Right cardiac atrium (tissue), 5 donors: Measurements from ENCODE around the gene TMEM163. TPM values are rescaled to one million over a fixed set of nuclear protein-coding genes. Genes with fewer than 3 reads are reported as not detected.

ENCODE experiments used
- ATAC-seq, 2 donors: fragments of 200-7000 bp; cut with Tn5 transposase; one replicate each; pipeline versions ENCODE4 v1.8.0 to v1.9.1; 2020; ENCODE audit warnings: moderate library complexity in 2 of 2, mild to moderate bottlenecking in 1 of 2
- DNase-seq, 3 donors: peaks; one replicate each; pipeline ENCODE4 v3.0.0-alpha.2; 2020
- H3K27ac ChIP-seq: one replicate; pipeline ENCODE4 v1.5.1; 2013; ENCODE audit warnings: mild to moderate bottlenecking, low read length, control low read depth, moderate library complexity
- H3K27me3 ChIP-seq: one replicate; pipeline ENCODE4 v1.6.1; 2013; ENCODE audit not compliant: control insufficient read depth, insufficient read depth
- H3K4me1 ChIP-seq: one replicate; pipeline ENCODE4 v1.6.1; 2013; ENCODE audit warnings: low read length; ENCODE audit not compliant: control insufficient read depth, insufficient read depth
- H3K4me3 ChIP-seq: one replicate; pipeline ENCODE4 v1.5.1; 2013; ENCODE audit warnings: low read length, control low read depth
- H3K9me3 ChIP-seq: one replicate; pipeline ENCODE4 v1.6.1; 2013; ENCODE audit warnings: low read length; ENCODE audit not compliant: control insufficient read depth
- WGBS: extraction: QIAGEN DNeasy Blood & Tissue Kit; methylation state at CpG from one replicate; pipeline ENCODE4 v1.1.7; 2013; 5-methylcytosine and 5-hydroxymethylcytosine counted together
- intact Hi-C, 4 donors: fragments of 100-400 bp; cut with DNase I; formaldehyde crosslinking; loops; one replicate each; pipeline versions ENCODE4 v1.11.0 to v1.14.0; 2022 to 2023
- polyA plus RNA-seq: library from polyadenylated mRNA; stranded (reverse); fragments of 200-250 nt; gene quantifications from one replicate; pipeline ENCODE4 v1.2.3, GENCODE V29; 2013
- total RNA-seq, 4 donors: library from RNA; stranded (reverse); fragmentation: NEBNext Ultra II Directional; extraction: Animal tissue kit (Norgen Biotek cat#: 25700); gene quantifications; one replicate each; pipeline ENCODE4 v1.2.1, GENCODE V29; 2021
- donor health status: healthy with polysubstance abuse.
- donor health status: DM: no; HTN: yes; CAD: no.
- donor health status: DM: no; HTN: no; CAD: no.
- donor health status: DM: no; HTN: yes; CAD: no; lungs with severe emphysema.
- donor health status: DM: yes; HTN: yes; CAD: no.

The TMEM163 gene
- total and polyA plus RNA-seq, 5 donors: 3.3 to 7.1 (median 4.9) TPM

DNA sequence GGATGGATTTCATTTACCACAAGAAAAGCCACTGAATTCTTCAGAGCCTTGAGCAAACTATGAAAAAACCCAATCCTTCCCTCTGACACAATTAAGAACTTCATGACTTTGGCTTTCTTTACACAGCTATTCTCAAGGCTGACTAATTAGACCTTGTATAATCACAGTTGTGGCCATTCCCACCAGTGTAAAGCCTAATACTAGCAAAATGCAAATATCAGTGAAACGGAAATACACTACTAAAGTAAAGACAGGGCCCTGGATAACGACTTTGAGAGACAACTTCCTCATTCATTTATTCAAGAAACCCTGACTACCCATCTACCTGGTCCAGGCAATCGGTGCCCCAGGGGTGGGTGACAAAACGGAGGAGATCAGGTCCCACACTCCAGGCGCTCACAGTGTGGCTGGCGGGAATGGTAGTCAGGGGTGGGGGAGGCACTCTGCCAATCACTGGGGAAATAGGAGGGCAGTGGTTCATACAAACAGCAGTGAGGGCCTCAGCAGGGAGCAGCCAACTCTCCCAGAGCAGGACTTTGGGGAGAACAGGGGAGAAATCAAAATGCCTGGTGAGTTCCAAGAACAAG lies 28.1 kb downstream of the TMEM163 start:
- H3K27ac ChIP-seq: no peak overlapping the region
- H3K27me3 ChIP-seq: no peaks in the 10 kb centered on the region
- intact Hi-C loops: no loop called here
- no peak for DNase-seq
- 85% methylated on average over 6 of the region's 6 CpGs for WGBS
- H3K4me1 ChIP-seq: no peaks in the 10 kb centered on the region
- no peaks in the 10 kb centered on the region for H3K9me3 ChIP-seq
- ATAC-seq: no peak
- no peak overlapping the region for H3K4me3 ChIP-seq

DNA sequence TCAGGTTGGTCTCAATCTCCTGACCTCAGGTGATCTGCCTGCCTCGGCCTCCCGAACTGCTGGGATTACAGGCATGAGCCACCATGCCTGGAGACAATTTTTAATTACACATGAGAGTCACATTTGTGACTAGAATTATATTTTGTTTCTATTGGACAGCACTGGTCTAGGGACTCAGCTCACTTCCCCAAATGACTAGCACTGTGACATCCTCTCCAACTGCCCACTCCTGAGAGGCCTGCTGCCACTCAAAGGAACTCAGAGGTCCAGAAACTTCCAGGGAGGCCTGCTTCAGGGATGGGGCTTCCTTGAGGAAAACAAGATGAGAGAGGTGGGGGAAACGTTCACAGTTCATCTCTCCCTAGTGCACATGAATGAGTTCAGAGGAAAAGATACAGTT lies 29.5 kb downstream of the TMEM163 start:
- 80% methylated on average over 3 of the region's 3 CpGs for WGBS
- DNase-seq (no peak), ATAC-seq (no peak)
- H3K27ac ChIP-seq: no peak overlapping the region
- H3K4me3 ChIP-seq: no peak overlapping the region
- no peaks in the 10 kb centered on the region for H3K4me1 ChIP-seq
- H3K9me3 ChIP-seq: no peaks in the 10 kb centered on the region
- H3K27me3 ChIP-seq: no peaks in the 10 kb centered on the region
- intact Hi-C loops: no loop called here

DNA sequence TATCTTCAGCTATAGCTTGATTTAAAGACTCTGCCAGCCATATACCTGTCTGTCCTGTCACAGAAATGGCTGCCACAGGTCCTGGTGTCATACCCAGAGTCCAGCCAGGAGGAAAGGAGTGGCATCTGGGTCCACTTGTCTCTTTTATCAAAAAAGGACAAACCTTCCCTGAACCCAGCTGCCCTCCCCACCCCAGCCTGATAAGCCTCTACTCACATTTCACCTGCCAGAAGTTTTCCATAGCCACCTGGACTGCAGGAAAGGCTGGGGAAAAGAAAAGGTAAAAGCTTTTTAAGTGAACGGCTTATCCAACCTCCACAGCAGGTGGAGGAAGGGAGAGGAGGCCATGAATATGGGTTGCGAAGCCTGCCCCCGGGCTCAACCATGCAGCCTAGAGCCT lies 32.8 kb downstream of the TMEM163 start:
- no peak overlapping the region for H3K4me3 ChIP-seq
- H3K27ac ChIP-seq: no peak overlapping the region
- DNase-seq: no peak
- peaks cover 6% of the 10 kb centered on the region for H3K4me1 ChIP-seq
- H3K9me3 ChIP-seq: no peaks in the 10 kb centered on the region
- 87% methylated on average over 3 of the region's 3 CpGs for WGBS
- intact Hi-C loops: no loop called here
- no peak for ATAC-seq
- H3K27me3 ChIP-seq: no peaks in the 10 kb centered on the region

DNA sequence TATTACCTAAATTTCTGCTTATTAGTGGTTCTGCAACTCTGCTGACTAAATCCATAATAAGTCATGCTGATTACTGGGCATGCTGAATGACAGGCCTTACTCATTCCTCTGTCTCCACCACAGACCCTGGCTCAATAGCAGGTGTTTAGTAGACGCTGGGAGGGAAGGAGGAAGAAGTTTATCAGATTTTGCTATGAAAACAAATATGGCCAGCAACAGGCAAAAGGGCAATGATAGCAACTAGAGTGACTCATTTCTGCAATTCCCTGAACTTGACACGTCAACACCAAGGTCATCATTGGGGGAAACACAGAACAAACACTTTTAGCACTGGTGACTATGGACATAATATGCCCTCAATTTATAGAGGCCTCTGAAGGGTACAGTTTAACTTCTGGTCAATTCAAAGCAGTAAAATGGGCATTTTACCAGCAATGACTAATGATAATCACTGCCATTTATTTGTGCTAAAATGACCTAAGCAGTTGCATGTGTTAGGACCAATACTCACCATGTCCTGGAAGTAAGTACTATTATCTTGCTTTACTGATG lies 35.2 kb downstream of the TMEM163 start:
- Histone ChIP-seq H3K4me1 (peaks cover 6% of the 10 kb centered on the region), H3K27me3 (no peaks in the 10 kb centered on the region), H3K27ac (no peak overlapping the region), H3K4me3 (no peak overlapping the region), H3K9me3 (no peaks in the 10 kb centered on the region)
- DNase-seq (no peak), ATAC-seq (peak; percentile 42 to 65)
- intact Hi-C loops: no loop called here
- 27% methylated on average over 2 of the region's 2 CpGs for WGBS

DNA sequence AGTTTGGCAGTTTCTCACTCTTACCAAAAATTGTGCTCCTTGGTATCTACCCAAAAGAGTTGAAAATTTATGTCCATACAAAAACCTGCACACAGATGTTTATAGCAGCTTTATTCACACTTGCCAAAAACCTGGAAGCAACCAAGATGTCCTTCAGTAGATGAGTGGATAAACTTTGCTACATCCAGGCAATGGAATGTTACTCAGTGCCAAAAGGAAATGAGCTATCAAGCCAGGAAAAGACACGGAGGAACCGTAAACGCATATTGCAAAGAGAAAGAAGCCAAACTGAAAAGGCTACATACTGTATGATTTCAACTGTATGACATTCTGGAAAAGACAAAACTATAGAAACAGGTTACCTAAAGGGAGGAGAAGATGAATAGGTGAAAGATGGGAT lies 36.1 kb downstream of the TMEM163 start:
- intact Hi-C loops: no loop called here
- peaks cover 8% of the 10 kb centered on the region for H3K4me1 ChIP-seq
- DNase-seq (no peak), ATAC-seq (no peak)
- H3K27ac ChIP-seq: no peak overlapping the region
- WGBS: 20% methylated on average over 3 of the region's 3 CpGs
- no peak overlapping the region for H3K4me3 ChIP-seq
- H3K9me3 ChIP-seq: no peaks in the 10 kb centered on the region
- H3K27me3 ChIP-seq: no peaks in the 10 kb centered on the region

DNA sequence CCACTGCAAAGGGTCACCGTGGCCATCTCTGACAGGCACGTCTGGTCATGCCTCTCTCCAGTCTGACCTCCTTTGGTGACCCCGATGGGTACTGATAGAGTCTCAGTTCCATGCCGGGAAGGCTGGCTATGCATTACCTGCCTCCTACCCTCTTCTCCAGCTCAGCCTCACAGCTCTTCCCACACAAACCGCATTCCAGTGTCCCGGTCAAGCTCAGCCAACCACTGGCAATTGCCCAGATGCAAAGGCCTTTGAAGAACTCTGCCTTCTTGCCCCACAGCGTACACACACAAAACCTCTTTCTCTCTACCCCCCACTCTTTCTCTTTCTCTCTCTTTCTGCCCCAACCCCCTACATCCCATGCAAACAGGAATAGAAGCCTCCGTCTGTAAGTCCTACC lies 37.6 kb downstream of the TMEM163 start:
- no peaks in the 10 kb centered on the region for H3K27me3 ChIP-seq
- no peak overlapping the region for H3K4me3 ChIP-seq
- ATAC-seq (no peak), DNase-seq (no peak)
- no peaks in the 10 kb centered on the region for H3K9me3 ChIP-seq
- intact Hi-C loops: no loop called here
- peaks cover 8% of the 10 kb centered on the region for H3K4me1 ChIP-seq
- WGBS: 68% methylated on average over 8 of the region's 8 CpGs
- H3K27ac ChIP-seq: no peak overlapping the region

DNA sequence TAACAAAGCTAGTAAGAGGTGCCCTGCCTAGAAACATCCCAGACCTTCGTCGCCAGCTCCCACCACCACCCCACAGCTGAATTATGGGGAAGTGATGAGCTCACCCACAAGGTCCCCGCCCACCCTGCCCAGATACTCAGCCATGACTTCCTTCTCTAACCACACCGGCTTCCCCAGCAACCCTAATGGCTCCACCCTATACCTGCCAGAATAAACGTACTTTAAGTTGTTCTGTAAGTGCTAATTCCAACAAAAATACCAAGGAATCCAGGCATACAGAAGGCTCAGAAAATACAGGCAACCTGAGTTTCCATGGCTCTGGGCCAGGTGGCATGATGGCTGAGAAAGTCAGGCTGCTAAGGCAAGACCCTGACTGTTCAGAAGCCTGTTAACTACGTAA lies 39.1 kb downstream of the TMEM163 start:
- Histone ChIP-seq H3K9me3 (no peaks in the 10 kb centered on the region), H3K27me3 (no peaks in the 10 kb centered on the region), H3K4me1 (peaks cover 8% of the 10 kb centered on the region), H3K4me3 (no peak overlapping the region), H3K27ac (no peak overlapping the region)
- intact Hi-C loops: no loop called here
- DNase-seq (no peak), ATAC-seq (no peak)
- 70% methylated on average over 6 of the region's 6 CpGs for WGBS

DNA sequence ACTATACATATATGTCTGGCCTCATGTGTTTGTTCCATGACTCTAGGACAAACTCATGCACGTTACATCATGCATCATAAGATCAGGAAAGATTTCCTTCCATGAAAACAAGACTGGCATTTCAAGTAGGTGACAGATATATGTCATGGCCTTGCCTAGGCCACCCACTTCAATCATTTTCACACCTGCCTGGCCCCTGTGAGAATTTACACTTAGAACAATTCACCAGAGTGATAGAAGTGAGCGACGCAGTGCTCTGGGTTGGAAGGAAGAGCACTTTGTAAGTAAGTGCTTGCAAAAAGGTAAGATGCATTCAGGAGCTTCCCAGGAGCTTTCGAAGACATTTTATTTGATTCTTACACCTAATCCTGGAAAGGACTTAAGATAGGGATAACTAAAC lies 39.5 kb downstream of the TMEM163 start:
- intact Hi-C loops: no loop called here
- ATAC-seq: no peak
- H3K4me1 ChIP-seq: peaks cover 8% of the 10 kb centered on the region
- H3K4me3 ChIP-seq: no peak overlapping the region
- DNase-seq: no peak
- no peaks in the 10 kb centered on the region for H3K27me3 ChIP-seq
- WGBS: 74% methylated on average over 4 of the region's 4 CpGs
- H3K9me3 ChIP-seq: no peaks in the 10 kb centered on the region
- no peak overlapping the region for H3K27ac ChIP-seq

DNA sequence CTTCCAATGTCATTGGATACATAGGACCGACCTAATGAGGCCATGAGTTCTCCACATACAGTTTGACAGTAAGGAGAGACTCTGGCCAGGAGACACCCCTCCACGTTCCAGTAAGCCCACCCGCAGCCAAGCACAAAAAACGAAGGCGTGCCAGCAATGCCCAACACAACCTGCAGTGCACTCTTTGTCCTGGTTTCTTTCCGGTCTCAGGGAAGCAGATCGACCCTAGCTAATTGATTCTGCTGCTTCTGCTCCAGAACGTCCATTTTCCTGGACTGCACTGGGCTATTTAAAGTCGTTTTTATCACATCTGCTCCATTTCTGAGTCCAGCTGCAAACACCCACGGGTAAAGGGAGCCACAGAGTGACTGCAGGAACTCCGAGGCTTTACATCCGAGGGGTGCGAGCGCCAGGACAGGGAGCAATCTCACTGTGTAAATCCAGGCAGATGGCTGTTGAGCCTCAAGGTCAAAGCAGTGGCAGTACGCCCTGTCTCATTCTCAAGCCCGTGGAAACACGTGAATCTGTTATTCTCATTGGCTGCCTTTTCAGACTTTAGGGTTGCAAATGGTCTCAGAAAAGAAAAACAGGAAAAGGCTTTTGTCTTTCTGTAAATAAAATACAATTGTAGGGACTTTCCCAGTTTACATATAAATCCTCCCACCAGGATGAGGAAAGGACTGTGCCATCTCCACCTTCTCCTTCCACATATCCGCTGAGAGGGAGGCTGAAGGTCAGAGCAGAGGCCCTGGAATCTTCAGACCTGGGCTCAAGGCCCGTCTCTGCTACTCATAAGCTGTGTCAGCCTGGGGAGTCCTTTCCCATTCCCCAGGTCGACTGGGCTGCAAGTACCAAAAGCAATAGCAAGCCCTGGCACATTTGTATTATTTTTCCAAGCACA lies 40.7 kb downstream of the TMEM163 start:
- Histone ChIP-seq H3K9me3 (no peaks in the 10 kb centered on the region), H3K27ac (peak overlapping the region; percentile 61), H3K27me3 (no peaks in the 10 kb centered on the region), H3K4me1 (peaks cover 8% of the 10 kb centered on the region), H3K4me3 (no peak overlapping the region)
- intact Hi-C loops: no loop called here
- WGBS: 36% methylated on average over 20 of the region's 20 CpGs
- DNase-seq (no peak), ATAC-seq (peak in 1 of 2 donors; percentile 25)

DNA sequence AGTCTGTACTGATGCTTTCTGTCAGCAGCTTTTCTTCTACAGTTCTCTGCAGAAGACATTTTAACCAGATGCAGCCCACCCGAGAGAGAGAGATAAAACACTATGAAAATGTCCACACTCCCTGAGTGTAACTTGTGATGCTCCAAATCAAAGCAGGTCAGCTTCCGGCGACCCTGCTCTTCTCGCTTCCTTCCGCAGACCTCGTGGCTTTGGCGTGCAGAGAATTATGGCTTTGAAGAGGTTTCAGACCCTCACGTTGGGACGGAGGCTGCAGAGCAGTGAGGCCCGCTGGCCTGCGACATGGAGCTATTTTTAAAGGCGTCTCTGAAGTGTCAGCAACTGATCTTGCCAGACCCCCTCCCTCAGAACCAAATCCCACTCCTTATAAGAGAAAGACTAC lies 41.8 kb downstream of the TMEM163 start:
- Histone ChIP-seq H3K27me3 (no peaks in the 10 kb centered on the region), H3K4me1 (peaks cover 8% of the 10 kb centered on the region), H3K4me3 (no peak overlapping the region), H3K9me3 (no peaks in the 10 kb centered on the region), H3K27ac (peak overlapping the region; percentile 2)
- peak in 1 of 2 donors; percentile 44 for ATAC-seq
- no peak for DNase-seq
- intact Hi-C loops: no loop called here
- 34% methylated on average over 12 of the region's 12 CpGs for WGBS

DNA sequence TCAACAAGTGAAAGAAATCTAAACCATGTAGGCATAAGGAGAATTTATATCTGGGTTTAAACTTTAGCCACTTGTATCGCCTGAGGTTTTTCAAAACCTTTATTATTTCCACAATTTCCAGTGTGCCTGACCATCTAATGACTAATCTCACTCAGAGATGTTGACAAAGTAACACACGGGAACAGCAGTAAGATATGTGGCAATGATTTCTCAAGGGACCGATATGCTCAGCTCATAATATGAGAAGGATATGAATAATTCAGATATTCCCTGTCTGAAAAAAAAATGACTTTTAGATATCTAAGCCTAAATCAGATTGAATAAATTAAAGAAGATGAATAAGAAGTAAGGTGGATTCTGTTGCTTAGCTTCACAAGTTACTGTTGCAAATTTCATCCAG lies 43.5 kb downstream of the TMEM163 start:
- ATAC-seq (no peak), DNase-seq (no peak)
- no peaks in the 10 kb centered on the region for H3K27me3 ChIP-seq
- no peaks in the 10 kb centered on the region for H3K9me3 ChIP-seq
- no peak overlapping the region for H3K27ac ChIP-seq
- WGBS: 59% methylated on average over 3 of the region's 3 CpGs
- H3K4me3 ChIP-seq: no peak overlapping the region
- intact Hi-C loops: no loop called here
- H3K4me1 ChIP-seq: peaks cover 5% of the 10 kb centered on the region
